NCI-H82 treated with DMSO at 0.1 percent for 48 hours (cell line): ENCODE measurements around the gene LTC4S.
"Not testable (repeated sequence)": the region's sequence is repeated elsewhere in the genome, so short reads cannot be mapped to it uniquely, and the experiment has no call there.

Source experiments
- DNase-seq: peaks from one replicate; lab custom pipeline; 2025; ENCODE audit not compliant: unreplicated experiment; lab: John Stamatoyannopoulos, UW

Gene LTC4S

DNA sequence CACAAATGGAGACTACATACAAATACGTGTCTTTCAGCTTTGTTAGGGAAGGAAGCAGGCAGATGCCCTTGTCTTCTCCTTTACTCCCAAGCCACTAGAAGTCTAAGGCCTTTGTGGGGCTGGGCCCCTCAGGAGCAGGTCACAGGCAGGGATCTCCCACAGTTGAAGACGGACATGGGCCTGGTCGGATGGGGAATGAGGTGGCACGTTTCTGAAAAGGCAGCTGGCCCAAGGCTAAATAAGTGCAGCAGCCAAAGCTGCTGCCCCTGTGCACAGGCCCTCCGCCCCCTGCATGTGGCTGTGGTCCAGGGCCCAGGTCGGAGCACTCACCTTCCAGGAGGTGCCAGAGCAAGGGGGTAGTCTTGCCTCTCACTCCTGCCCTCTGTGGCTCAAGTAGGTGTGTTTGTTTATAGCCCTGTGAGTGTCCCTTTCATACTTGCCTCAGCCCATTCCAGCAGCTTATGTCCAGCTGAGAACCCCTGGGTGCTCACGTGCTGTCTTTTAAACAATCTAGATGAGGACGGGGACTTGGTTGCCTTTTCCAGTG, 28.7 kb downstream of the LTC4S start:
- DNase-seq, result no peak

DNA sequence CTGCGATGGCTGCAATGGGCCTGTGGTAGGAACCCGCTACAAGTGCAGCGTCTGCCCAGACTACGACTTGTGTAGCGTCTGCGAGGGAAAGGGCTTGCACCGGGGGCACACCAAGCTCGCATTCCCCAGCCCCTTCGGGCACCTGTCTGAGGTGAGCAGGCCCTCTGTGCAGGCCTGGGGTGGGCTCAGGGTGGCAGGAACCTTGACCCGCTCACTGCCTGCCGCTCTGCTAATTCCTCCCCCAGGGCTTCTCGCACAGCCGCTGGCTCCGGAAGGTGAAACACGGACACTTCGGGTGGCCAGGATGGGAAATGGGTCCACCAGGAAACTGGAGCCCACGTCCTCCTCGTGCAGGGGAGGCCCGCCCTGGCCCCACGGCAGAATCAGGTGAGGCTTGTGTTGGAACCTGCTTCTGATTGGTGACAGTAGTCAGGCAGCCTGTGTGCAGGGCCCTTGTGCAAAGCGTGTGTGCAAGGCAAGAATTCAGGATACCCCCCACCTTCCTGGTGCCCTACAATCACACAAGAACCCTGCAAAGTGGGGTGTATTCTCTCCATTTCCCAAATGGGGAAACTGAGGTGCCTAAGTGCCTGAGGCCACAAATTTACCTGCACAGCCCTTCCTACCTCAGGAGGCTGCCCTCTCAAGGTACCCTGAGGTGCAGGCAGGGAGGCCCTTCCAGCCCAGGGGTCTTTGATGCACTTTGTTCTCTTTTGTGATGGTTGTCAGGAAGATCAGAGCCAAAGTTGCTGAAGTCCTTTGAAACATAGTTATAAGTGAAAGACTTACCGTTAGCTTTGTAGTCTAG, 30.4 kb downstream of the LTC4S start:
- no peak for DNase-seq

DNA sequence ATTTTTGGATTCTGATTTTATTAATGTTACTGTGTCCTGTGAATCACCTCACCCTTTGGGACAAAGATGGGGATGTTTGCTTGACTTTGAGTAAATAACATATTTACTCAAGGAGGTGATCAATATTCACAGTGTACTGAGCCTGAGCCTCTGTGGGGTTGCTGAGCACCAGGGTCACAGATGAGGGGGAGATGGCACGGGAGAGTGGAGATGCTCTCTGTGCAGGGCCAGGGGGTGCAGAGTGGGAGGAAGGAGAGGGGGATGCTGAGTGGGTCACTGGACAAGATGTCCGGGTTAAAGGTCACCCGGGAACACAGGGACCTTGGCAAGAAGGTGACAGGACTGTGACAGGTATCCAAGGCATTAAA, 30.9 kb downstream of the LTC4S start:
- no peak for DNase-seq

DNA sequence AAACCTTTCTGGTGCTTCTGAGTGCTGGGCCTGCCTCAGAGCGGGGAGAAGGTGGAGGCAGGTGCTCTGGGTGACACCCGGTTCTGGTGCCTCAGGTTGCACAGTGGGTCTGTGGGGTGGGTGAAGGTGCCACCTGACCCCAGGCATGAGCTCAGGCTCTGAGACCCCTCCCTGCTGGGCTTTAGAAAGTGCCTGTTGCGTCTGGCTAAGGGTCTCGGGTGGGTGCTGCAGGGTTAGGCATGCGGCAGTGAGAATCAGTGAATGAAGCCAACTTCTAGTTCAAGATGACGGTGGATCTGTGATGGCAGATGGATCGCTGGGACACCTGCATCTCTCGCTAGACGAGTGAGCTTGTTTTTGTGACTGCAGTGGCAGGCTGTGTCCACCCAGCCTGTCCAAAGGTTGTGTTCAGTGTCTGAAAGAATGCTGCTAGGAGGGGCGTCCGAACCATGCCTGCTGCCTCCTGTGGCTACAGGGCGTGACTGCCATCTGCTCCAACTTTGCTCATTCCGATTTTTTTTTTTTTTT, 31.9 kb downstream of the LTC4S start:
- no peak for DNase-seq

DNA sequence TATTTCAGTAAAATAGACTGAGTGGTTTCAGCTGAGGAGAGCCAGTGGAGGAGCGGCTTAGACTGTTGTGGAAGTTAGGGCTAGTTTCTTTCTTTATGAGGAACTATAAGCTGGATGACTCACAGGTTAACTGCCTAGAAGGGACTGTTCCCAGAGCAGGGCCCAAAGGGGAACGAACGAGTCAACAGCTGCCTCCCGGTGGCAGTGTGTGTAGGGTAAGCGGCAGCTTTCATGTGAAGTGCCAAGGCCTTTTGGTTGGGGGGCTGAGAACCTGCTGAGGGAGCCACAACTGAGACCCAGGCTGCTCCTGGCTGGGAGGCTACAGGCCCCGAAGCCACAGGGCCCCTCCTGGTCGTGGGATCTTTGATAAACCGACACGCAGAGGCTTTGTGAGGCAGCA, 33.9 kb downstream of the LTC4S start:
- no peak for DNase-seq

DNA sequence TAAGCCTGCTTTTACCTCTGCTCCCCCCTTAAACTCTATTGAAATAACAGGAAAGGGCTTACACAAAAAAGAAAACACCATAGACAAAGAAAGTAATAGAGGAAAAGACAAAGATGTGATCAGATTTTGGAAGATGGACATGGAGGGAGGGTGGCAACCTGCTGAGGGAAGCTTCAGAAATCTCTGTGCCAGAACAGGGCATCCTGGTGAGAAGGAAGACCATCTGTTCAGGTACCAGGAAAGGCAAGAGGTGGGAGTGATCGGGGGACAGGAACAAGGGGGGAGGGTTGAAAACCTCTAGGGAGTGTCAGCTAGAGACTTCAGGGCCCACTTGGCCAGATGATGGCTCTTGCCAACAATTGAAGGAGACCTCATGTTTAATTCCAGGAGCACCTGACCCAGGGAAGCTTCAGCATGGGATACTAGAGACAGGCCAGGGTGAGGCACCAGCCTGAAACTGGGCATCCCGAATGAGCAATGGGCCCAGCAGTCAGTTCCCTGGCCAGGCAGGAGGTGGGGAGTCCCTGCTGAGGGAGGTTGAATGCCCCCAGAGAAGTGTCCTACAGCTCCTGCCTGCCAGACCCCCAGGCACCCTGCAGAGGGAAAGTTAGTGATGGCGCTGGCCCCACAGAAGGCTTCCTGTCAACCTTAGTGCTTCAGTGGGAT, 35.1 kb downstream of the LTC4S start:
- DNase-seq, result no peak

DNA sequence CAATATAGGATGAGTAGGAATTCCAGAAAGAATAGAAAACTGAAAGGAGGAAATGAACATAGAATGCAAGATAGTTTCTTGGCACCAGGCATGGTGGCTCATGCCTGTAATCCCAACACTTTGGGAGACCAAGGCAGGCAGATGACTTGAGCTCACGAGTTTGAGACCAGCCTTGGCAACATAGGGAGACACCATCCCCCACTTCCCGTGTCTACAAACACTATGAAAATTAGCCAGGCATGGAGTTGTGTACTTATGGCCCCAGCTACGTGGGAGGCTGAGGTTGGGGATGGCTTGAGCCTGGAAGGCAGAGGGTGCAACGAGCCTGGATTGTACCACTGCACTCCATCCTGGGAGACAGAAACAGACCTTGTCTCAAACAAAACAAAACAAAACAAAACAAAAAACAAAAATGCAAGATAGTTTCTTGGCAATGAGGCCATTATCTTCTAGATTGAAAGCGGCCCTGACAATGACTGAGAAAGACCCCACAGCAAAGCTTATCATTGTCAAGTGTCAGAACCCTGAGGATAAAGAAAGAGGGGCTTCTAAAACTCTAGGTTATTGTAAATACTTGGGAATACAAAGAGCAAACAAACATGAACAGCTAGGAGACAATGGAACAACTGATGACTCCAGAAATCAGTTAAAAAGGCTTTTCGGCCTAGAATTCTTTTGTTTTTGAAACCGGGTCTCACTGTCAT, 36.1 kb downstream of the LTC4S start:
- no peak for DNase-seq

DNA sequence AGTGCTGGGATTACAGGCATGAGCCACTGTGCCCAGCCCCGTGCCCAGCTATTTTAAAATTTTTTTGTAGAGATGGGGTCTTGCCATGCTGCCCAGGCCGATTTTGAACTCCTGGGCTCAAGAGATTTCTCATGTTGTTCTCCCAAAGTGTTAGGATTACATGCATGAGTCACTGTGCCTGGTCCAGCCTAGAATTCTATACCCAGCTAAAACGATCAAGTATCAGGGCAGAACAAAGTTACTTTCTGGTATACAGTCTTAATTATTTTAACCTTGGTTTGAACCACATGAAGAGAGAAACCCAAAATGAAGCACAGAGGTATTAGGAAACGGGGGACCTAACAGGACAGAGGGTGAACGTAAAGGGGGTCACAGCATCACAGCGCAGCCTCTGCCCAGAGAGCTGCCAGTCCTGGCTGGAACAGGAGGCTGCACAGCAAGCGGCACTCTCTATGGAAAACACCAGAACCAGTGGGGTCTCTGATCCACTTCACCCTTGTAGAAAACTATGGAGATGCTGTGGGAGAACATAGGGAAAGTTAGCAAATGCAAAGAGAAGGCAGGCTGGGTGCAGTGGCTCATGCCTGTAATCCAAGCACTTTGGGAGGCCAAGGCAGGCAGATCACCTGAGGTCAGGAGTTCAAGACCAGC, 37.2 kb downstream of the LTC4S start:
- no peak for DNase-seq

DNA sequence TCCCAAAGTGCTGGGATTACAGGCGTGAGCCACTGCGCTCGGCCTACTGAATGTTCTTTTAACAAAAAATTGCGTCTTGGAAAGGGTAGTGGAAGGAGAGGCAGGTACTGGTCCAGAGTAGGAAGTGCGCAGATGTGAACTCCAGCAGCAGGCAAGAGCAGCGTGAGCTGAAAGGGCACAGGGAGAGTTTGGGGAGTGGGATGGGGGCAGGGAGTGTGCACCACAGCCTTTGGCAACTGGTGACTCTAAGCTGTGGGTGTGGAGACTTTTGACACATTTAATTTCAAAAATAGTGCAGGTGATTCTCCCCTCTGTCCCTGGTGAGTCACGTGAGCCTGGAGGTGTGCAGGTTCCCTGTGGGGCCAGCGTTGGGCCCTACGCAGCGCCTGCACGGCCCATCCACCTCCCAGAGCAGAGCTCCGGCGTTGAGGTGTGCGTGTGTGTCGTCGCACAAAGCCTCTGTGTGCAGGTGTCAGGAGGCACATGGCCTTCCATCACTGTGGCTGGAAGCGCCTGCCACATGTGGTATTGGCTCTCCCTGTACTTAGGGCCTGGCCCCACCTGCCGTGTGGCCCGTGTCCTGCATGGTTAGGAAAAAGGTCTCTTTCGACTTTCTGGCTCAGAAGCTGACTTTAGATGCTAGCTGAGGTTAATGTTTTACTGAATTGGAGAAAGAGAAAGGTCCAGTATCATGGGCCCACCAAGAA, 38.4 kb downstream of the LTC4S start:
- no peak for DNase-seq

DNA sequence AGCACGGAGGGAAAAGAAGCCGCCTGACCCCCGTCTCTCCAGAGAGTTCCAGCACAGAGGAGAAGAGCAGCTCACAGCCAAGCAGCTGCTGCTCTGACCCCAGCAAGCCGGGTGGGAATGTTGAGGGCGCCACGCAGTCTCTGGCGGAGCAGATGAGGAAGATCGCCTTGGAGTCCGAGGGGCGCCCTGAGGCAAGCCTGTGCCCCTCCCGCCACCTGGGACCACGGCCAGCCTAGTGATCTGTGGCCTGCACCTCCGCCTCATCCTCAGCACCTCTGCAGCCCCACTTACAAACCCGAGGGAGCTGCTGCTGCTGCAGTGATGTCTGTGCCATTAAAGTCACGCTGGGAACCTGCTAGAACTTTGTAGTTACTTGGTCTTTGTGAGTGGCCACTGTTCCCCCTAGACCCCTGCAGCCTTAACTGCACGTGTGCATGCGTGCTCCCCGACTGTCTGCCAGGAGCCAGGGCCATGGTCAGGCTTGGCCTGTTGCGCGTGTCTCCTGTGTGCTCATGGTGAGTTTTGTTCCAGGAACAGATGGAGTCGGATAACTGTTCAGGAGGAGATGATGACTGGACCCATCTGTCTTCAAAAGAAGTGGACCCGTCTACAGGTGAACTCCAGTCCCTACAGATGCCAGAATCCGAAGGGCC, 39.4 kb downstream of the LTC4S start:
- DNase-seq, result no peak

DNA sequence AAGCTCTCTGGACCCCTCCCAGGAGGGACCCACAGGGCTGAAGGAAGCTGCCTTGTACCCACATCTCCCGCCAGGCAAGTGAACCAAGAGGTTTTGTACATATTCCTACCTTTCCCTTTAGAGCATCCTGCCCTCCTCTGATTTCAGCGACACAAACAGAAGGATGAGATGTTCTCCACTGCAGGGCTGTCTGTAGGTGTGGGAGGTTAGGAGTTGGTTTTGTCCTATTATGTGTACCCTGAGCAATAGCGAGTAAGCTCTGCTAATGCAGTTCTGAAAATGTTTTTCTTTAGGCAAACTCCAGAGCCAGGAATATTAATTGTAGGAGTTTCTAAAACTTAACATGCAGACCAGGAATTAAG, 39.9 kb downstream of the LTC4S start:
- no peak for DNase-seq

DNA sequence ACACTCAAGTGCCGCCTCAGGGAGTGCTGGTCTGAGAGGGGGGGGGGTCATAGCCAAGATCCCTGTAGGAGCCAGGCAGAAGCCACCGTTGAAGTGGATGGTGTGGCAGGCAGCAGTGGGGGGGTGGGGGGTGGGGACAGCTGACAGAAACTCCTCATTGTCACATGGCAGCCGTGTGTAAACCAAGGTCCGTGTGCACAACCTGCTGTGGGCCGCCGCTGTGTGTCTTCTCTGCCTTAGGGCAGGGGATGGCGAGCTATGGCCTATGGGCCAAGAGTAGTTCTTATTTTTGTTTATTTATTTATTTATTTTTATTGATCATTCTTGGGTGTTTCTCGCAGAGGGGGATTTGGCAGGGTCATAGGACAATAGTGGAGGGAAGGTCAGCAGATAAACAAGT, 40.3 kb downstream of the LTC4S start:
- DNase-seq, result no peak

DNA sequence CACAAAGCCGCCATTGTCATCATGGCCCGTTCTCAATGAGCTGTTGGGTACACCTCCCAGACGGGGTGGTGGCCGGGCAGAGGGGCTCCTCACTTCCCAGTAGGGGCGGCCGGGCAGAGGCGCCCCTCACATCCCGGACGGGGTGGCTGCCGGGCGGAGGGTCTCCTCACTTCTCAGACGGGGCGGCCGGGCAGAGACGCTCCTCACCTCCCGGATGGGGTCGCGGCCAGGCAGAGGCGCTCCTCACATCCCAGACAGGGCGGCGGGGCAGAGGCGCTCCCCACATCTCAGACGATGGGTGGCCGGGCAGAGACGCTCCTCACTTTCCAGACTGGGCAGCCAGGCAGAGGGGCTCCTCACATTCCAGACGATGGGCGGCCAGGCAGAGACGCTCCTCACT, 41.1 kb downstream of the LTC4S start:
- DNase-seq, result not testable (repeated sequence)

DNA sequence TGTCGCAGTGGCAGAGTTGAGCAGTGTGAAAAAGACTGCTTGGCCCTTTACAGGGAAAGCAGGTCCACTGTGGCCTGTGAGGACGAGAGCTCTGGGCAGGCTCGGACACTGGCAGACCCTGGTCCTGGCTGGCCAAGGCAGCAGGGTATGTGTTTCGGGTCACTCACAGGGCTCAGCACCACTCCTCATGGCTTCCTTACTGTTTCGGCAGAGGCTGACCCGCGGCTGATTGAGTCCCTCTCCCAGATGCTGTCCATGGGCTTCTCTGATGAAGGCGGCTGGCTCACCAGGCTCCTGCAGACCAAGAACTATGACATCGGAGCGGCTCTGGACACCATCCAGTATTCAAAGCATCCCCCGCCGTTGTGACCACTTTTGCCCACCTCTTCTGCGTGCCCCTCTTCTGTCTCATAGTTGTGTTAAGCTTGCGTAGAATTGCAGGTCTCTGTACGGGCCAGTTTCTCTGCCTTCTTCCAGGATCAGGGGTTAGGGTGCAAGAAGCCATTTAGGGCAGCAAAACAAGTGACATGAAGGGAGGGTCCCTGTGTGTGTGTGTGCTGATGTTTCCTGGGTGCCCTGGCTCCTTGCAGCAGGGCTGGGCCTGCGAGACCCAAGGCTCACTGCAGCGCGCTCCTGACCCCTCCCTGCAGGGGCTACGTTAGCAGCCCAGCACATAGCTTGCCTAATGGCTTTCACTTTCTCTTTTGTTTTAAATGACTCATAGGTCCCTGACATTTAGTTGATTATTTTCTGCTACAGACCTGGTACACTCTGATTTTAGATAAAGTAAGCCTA, 42.6 kb downstream of the LTC4S start:
- no peak for DNase-seq

DNA sequence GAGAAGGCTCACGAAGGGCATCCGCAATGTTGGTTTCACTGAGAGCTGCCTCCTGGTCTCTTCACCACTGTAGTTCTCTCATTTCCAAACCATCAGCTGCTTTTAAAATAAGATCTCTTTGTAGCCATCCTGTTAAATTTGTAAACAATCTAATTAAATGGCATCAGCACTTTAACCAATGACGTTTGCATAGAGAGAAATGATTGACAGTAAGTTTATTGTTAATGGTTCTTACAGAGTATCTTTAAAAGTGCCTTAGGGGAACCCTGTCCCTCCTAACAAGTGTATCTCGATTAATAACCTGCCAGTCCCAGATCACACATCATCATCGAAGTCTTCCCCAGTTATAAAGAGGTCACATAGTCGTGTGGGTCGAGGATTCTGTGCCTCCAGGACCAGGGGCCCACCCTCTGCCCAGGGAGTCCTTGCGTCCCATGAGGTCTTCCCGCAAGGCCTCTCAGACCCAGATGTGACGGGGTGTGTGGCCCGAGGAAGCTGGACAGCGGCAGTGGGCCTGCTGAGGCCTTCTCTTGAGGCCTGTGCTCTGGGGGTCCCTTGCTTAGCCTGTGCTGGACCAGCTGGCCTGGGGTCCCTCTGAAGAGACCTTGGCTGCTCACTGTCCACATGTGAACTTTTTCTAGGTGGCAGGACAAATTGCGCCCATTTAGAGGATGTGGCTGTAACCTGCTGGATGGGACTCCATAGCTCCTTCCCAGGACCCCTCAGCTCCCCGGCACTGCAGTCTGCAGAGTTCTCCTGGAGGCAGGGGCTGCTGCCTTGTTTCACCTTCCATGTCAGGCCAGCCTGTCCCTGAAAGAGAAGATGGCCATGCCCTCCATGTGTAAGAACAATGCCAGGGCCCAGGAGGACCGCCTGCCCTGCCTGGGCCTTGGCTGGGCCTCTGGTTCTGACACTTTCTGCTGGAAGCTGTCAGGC, 43.6 kb downstream of the LTC4S start:
- DNase-seq, result no peak

DNA sequence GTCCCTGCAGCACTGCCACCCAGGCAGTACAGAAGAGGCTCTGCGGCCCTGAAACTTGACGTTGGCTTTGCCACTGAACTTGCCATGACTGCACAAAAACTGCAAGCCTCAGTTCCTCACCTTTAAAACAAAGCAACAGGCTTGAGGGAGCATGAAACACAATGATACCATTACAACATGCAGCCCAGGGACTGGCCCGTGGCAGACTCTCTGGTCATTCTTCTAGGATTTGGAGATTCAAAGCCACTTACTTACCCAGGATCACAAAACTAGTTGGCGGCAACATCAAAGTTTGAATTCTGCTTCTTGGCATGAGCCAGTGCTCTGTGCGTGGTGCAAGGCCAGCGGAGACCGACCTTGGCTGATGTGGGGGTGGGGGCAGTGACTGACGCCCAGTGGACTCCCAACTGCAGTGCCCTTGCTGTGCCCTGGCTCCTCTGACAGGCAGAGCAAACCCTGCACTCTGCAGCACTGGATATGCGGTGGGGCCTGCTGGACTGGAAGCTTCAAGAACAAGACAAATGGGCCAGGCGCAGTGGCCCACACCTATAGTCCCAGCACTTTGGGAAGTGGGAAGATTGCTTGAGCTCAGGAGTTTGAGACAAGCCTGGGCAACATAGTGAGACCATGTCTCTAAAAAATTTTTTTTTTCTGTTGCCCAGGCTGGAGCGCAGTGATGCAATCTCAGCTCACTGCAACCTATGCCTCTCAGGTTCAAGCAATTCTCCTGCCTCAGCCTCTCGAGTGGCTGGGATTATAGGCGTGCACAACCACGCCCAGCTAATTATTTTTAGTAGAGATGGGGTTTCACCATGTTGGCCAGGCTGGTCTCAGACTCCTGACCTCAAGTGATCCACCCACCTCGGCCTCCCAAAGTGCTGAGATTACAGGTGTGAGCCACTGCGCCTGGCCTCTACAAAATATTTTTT, 45.8 kb downstream of the LTC4S start:
- no peak for DNase-seq

DNA sequence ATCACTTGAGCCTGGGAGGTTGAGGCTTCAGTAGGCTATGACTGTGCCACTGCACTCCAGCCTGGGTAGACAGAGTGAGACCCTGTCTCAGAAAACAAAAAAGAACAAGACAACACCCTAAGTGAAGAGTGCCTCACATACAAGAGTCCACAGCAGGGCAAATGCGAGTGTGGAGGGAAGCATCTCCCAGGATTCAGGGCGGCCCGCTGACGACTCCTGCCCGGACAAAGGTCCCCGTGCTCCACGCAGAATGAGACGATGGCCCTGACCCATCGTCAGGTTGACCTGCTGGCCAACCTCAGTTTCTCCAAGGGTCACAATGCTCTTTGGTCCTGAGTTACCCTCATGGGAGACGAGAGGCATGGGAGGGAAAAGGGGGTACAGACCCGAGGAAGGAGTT, 46.5 kb downstream of the LTC4S start:
- no peak for DNase-seq
